H9 (cell line): ENCODE measurements around the gene ACOT11. TPM values are rescaled to one million over a fixed set of nuclear protein-coding genes. Genes with fewer than 3 reads are reported as not detected.

Source experiments
- DNase-seq: peaks from one replicate; pipeline ENCODE4 v3.0.0-alpha.2; 2017
- H2AFZ ChIP-seq: one replicate; pipeline ENCODE4 v1.6.1; 2013; ENCODE audit warnings: mild to moderate bottlenecking, low read length, control low read depth, moderate library complexity
- H2AK5ac ChIP-seq: 2 replicates; pipeline ENCODE4 v1.6.1; 2013; ENCODE audit warnings: low read length, control low read depth, mixed read lengths; ENCODE audit not compliant: insufficient read length
- H2BK120ac ChIP-seq: one replicate; pipeline ENCODE4 v1.6.1; 2013; ENCODE audit warnings: low read depth, mild to moderate bottlenecking, low read length, control low read depth, inconsistent platforms; ENCODE audit not compliant: poor library complexity, severe bottlenecking
- H2BK12ac ChIP-seq: 2 replicates; pipeline ENCODE4 v1.6.1; 2013; ENCODE audit warnings: low read length, control low read depth, mixed read lengths, low read depth; ENCODE audit not compliant: insufficient read length
- H2BK15ac ChIP-seq: 2 replicates; pipeline ENCODE4 v1.6.1; 2013; ENCODE audit warnings: low read depth, low read length, control low read depth
- H2BK20ac ChIP-seq: one replicate; pipeline ENCODE4 v1.6.1; 2013; ENCODE audit warnings: low read depth, mild to moderate bottlenecking, low read length, control low read depth, inconsistent platforms; ENCODE audit not compliant: poor library complexity, severe bottlenecking
- H2BK5ac ChIP-seq: 2 replicates; pipeline ENCODE4 v1.6.1; 2013; ENCODE audit warnings: low read length, control low read depth, mixed read lengths; ENCODE audit not compliant: insufficient read length
- H3K14ac ChIP-seq: 2 replicates; pipeline ENCODE4 v1.6.1; 2013; ENCODE audit warnings: low read length, control low read depth; ENCODE audit not compliant: insufficient read depth
- H3K18ac ChIP-seq: 2 replicates; pipeline ENCODE4 v1.6.1; 2013; ENCODE audit warnings: low read depth, mild to moderate bottlenecking, mixed read lengths, low read length, control low read depth; ENCODE audit not compliant: insufficient read length
- H3K23ac ChIP-seq: 2 replicates; pipeline ENCODE4 v1.6.1; 2013; ENCODE audit warnings: low read length, control low read depth, mixed read lengths, low read depth; ENCODE audit not compliant: insufficient read length
- H3K23me2 ChIP-seq: 2 replicates; pipeline ENCODE4 v1.6.1; 2013; ENCODE audit warnings: low read depth, mild to moderate bottlenecking, mixed read lengths, low read length, control low read depth; ENCODE audit not compliant: insufficient read length, poor library complexity, severe bottlenecking
- H3K27ac ChIP-seq: 2 replicates; pipeline ENCODE4 v1.5.1; 2013; ENCODE audit warnings: low read length, control low read depth, mixed read lengths, low read depth; ENCODE audit not compliant: insufficient read length
- H3K27me3 ChIP-seq: 2 replicates; pipeline ENCODE4 v1.6.1; 2013; ENCODE audit warnings: low read length, control low read depth, inconsistent platforms; ENCODE audit not compliant: insufficient read depth
- H3K4ac ChIP-seq: 2 replicates; pipeline ENCODE4 v1.6.1; 2013; ENCODE audit warnings: low read depth, mild to moderate bottlenecking, control low read depth, inconsistent platforms, low read length, moderate library complexity
- H3K4me1 ChIP-seq: 2 replicates; pipeline ENCODE4 v1.6.1; 2013; ENCODE audit warnings: low read length, control low read depth, inconsistent platforms; ENCODE audit not compliant: insufficient read depth
- H3K4me2 ChIP-seq: 2 replicates; pipeline ENCODE4 v1.6.1; 2013; ENCODE audit warnings: low read length, control low read depth, mixed read lengths; ENCODE audit not compliant: insufficient read length, insufficient read depth
- H3K56ac ChIP-seq: 2 replicates; pipeline ENCODE4 v1.6.1; 2013; ENCODE audit warnings: low read depth, mild to moderate bottlenecking, mixed read lengths, low read length, control low read depth; ENCODE audit not compliant: insufficient read length
- H3K79me1 ChIP-seq: 2 replicates; pipeline ENCODE4 v1.6.1; 2013; ENCODE audit warnings: low read depth, mild to moderate bottlenecking, moderate library complexity, low read length, control low read depth, inconsistent platforms; ENCODE audit not compliant: insufficient read depth, poor library complexity, severe bottlenecking
- H3K79me2 ChIP-seq: 2 replicates; pipeline ENCODE4 v1.6.1; 2013; ENCODE audit warnings: low read length, control low read depth, inconsistent platforms; ENCODE audit not compliant: insufficient read depth
- H3K9ac ChIP-seq: 2 replicates; pipeline ENCODE4 v1.6.1; 2013; ENCODE audit warnings: low read length, control low read depth, mixed read lengths; ENCODE audit not compliant: insufficient read length; ENCODE audit errors: extremely low read depth
- H3K9me3 ChIP-seq: one replicate; pipeline ENCODE4 v1.6.1; 2013; ENCODE audit warnings: low read depth, low read length, inconsistent platforms; ENCODE audit not compliant: control insufficient read depth
- H3T11ph ChIP-seq: one replicate; pipeline ENCODE4 v1.6.1; 2013; ENCODE audit warnings: mild to moderate bottlenecking, low read length, control low read depth, inconsistent platforms
- H4K20me1 ChIP-seq: one replicate; pipeline ENCODE4 v1.6.1; 2013; ENCODE audit not compliant: control insufficient read depth, insufficient read length, insufficient read depth
- H4K5ac ChIP-seq: 2 replicates; pipeline ENCODE4 v1.6.1; 2013; ENCODE audit warnings: low read depth, mild to moderate bottlenecking, mixed read lengths, low read length, control low read depth; ENCODE audit not compliant: insufficient read length
- H4K8ac ChIP-seq: replicated peaks from 2 replicates; pipeline ENCODE4 v1.6.1; 2013; ENCODE audit warnings: low read length, control low read depth, mixed read lengths, low read depth; ENCODE audit not compliant: insufficient read length
- H4K91ac ChIP-seq: 2 replicates; pipeline ENCODE4 v1.6.1; 2013; ENCODE audit warnings: low read depth, mild to moderate bottlenecking, moderate library complexity, mixed read lengths, low read length, control low read depth; ENCODE audit not compliant: insufficient read length
- H3K27ac Mint-ChIP-seq, 3 experiments: 2 replicates in 2 of 3; 3 replicates in 1 of 3; pipeline ENCODE4 v1.8.0; 2020 to 2021; ENCODE audit warnings: mixed read lengths in 3 of 3, mild to moderate bottlenecking in 1 of 3, moderate library complexity in 1 of 3
- H3K27me3 Mint-ChIP-seq: 2 replicates; pipeline ENCODE4 v1.8.0; 2021; ENCODE audit warnings: low read depth, mild to moderate bottlenecking, moderate library complexity, mixed read lengths
- H3K36me3 Mint-ChIP-seq, 3 experiments: 2 replicates in 2 of 3; 3 replicates in 1 of 3; pipeline ENCODE4 v1.8.0; 2020 to 2021; ENCODE audit warnings: low read depth in 3 of 3, mixed read lengths in 3 of 3; ENCODE audit not compliant: insufficient read depth in 1 of 3
- H3K4me1 Mint-ChIP-seq, 2 experiments: 2 replicates each; pipeline ENCODE4 v1.8.0; 2020; ENCODE audit warnings: mixed read lengths in 2 of 2
- H3K4me3 Mint-ChIP-seq, 2 experiments: 2 replicates in 1 of 2; 3 replicates in 1 of 2; pipeline ENCODE4 v1.8.0; 2020 to 2021; ENCODE audit warnings: mild to moderate bottlenecking in 2 of 2, mixed read lengths in 2 of 2, moderate library complexity in 1 of 2
- H3K9me3 Mint-ChIP-seq, 2 experiments: 2 replicates in 1 of 2; 3 replicates in 1 of 2; pipeline ENCODE4 v1.8.0; 2020; ENCODE audit warnings: mild to moderate bottlenecking in 2 of 2, mixed read lengths in 2 of 2, moderate library complexity in 1 of 2
- WGBS: extraction: QIAGEN DNeasy Blood & Tissue Kit; methylation state at CpG from one replicate; pipeline ENCODE4 v1.1.7; 2013; ENCODE audit warnings: missing lambda C conversion rate, low lambda C conversion rate, mixed read lengths; ENCODE audit not compliant: insufficient read length; ENCODE audit errors: extremely low coverage; 5-methylcytosine and 5-hydroxymethylcytosine counted together
- total RNA-seq: library from RNA; stranded (reverse); gene quantifications from 2 replicates; pipeline ENCODE4 v1.2.1, GENCODE V29; 2021
- TF ChIP-seq, protein P1 (sequence below): fragments of 200-600 bp; sonication (generic); conservative IDR thresholded peaks from 3 replicates; pipeline ENCODE4 v1.8.0; 2021; ENCODE audit warnings: antibody characterized with exemption, mild to moderate bottlenecking

ACOT11 gene
- total RNA-seq, 1 experiment from 2014 or later, result 4.0 TPM

DNA sequence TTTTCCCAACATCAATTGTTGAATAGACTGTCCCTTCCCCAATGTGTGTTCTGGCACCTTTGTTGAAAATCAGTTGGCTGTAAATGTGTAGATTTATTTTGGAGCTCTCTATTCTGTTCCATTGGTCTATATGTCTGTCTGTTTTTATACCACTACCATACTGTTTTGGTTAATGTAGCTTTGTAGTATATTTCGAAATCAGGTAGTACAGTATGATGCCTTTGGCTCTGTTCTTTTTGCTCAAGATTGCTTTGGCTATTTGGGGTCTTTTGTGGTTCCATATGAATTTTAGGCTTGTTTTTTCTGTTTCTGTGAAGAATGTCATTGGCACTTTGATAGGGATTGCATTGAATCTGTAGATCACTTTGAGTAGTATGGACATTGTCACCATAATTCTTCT lies 8.1 kb downstream of the ACOT11 start:
- H3K27me3 ChIP-seq, result no peaks in the 10 kb centered on the region
- H3K4me3 Mint-ChIP-seq, result no peak overlapping the region

More for the DNA sequence above, 8.1 kb downstream of the ACOT11 start:
- Histone ChIP-seq H4K8ac (no peak overlapping the region), H4K91ac (no peak overlapping the region), H3K9me3 (no peaks in the 10 kb centered on the region), H3K23ac (no peak overlapping the region), H3K79me1 (no peaks in the 10 kb centered on the region), H2BK15ac (no peak overlapping the region), H2AK5ac (no peak overlapping the region), H2BK20ac (no peak overlapping the region), H3K56ac (no peak overlapping the region), H3K4ac (no peak overlapping the region), H2BK120ac (no peak overlapping the region), H3T11ph (no peak overlapping the region), H2BK5ac (no peak overlapping the region), H4K20me1 (no peaks in the 10 kb centered on the region), H2BK12ac (no peak overlapping the region), H3K18ac (no peak overlapping the region), H3K79me2 (no peaks in the 10 kb centered on the region), H3K9ac (no peak overlapping the region), H2AFZ (no peak overlapping the region), H3K14ac (no peak overlapping the region), H3K4me2 (no peak overlapping the region), H4K5ac (no peak overlapping the region), H3K4me1 (no peaks in the 10 kb centered on the region), H3K23me2 (no peaks in the 10 kb centered on the region), H3K27ac (no peak overlapping the region)
- H3K27me3 Mint-ChIP-seq, result no peaks in the 10 kb centered on the region; the same call in 1 of the 2 replicates
- WGBS, result no CpG with 5 or more reads among the region's 1 CpG
- no peaks in the 10 kb centered on the region for H3K4me1 Mint-ChIP-seq
- H3K9me3 Mint-ChIP-seq, result peaks cover 11 to 12% of the 10 kb centered on the region in 2 experiments
- peaks cover 0 to 7% (median 0%) of the 10 kb centered on the region in 3 experiments; a peak in 4 of 7 replicates for H3K36me3 Mint-ChIP-seq
- TF ChIP-seq, protein P1, sequence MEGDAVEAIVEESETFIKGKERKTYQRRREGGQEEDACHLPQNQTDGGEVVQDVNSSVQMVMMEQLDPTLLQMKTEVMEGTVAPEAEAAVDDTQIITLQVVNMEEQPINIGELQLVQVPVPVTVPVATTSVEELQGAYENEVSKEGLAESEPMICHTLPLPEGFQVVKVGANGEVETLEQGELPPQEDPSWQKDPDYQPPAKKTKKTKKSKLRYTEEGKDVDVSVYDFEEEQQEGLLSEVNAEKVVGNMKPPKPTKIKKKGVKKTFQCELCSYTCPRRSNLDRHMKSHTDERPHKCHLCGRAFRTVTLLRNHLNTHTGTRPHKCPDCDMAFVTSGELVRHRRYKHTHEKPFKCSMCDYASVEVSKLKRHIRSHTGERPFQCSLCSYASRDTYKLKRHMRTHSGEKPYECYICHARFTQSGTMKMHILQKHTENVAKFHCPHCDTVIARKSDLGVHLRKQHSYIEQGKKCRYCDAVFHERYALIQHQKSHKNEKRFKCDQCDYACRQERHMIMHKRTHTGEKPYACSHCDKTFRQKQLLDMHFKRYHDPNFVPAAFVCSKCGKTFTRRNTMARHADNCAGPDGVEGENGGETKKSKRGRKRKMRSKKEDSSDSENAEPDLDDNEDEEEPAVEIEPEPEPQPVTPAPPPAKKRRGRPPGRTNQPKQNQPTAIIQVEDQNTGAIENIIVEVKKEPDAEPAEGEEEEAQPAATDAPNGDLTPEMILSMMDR, result no peak
- no peak overlapping the region for H3K27ac Mint-ChIP-seq
- DNase-seq, result no peak
